ENCODE data around the gene TMEM95.

TMEM95 gene

DNA sequence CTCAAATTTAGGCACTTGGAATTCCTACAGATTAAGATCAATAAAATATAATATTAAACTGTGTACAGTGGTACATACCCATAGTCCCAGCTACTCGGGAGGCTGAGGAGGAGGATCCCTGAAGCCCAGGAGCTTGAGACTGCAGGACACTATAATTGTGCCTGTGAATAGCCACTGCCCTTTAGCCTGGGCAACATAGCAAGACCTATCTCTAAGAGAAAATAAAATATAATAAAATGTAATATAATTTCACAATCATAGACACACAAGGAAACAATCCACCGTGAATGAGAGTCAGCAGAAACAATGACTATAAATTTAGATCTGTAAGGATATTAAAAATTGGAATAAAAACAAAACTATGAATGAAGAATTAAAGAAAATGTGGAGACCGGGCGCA, 15.9 kb downstream of the TMEM95 start:
- DNase-seq (ENCODE audit: low spot score) = no peak
- ChIA-PET CTCF (no interaction called here), POLR2A (ENCODE audit: low non-redundant PET) (no interaction called here)
- no peak overlapping the region for H3K27ac ChIP-seq
- no peak for TF ChIP-seq CTCF (conservative IDR thresholded peaks at IDR 0.05; ENCODE audit: low read depth)

DNA sequence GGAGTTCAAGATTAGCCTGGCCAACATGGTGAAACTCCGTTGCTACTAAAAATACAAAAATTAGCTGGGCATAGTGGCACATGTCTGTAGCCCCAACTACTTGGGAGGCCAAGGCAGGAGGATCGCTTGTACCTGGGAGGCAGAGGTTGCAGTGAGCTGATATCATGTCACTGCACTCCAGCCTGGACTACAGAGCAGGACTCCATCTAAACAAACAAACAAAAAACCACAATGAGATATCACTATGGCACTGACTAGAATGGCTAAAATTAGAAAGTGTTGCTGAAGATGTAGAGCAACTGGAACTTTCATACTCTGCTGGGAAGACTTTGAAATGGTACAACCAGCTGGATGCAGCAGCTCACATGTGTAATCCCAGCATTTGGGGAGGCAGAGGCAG, 19.4 kb downstream of the TMEM95 start:
- CTCF ChIA-PET = interaction anchor here (0.7 to 1.5 kb wide), 2 partner anchors 19 to 28 kb away, joined by 4 to 5 read pairs; no protein-coding TSS in a partner anchor
- no peak for TF ChIP-seq CTCF (conservative IDR thresholded peaks at IDR 0.05; ENCODE audit: low read depth)
- no peak overlapping the region for H3K27ac ChIP-seq
- POLR2A ChIA-PET (ENCODE audit: low non-redundant PET) = no interaction called here
- no peak for DNase-seq (ENCODE audit: low spot score)

- ChIA-PET CTCF (interaction anchor here (1.0 kb wide), 1 partner anchor 58 kb away, joined by 5 read pairs; no protein-coding TSS in a partner anchor), POLR2A (ENCODE audit: low non-redundant PET) (interaction anchor here (0.7 kb wide), 1 partner anchor 27 kb away, joined by 4 read pairs; the partner anchor contains the start of gene KCTD11)
- TF ChIP-seq CTCF (conservative IDR thresholded peaks at IDR 0.05; ENCODE audit: low read depth) = no peak
- no peak for DNase-seq (ENCODE audit: low spot score)
- no peak overlapping the region for H3K27ac ChIP-seq
Observed at GRCh38 chr17:7379134-7379533, 24.2 kb downstream of the TMEM95 start.

DNA sequence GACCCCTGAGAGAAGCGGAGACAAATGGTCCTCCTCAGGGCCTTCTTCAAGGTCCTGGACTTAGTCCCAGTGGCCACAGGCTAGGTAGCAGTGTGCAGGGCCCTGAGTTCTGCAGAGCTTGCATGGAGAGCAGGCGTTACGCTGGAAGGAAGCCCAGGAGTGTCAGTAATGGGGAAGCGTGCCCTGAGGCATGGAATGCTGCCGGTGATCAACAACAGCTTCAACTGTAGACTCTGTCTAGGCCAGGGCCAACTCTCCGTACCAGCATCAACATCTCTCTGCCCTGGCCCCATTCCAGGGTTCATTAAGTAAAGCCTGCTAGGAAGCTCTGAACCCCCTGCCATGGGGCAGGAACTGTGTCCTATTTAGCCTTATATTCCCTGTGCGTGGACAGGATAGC, 25.4 kb downstream of the TMEM95 start:
- ChIA-PET CTCF (interaction anchor here (0.5 to 0.9 kb wide), 2 partner anchors 13 to 25 kb away, joined by 3 read pairs; no protein-coding TSS in a partner anchor), POLR2A (ENCODE audit: low non-redundant PET) (interaction anchor here (0.6 to 1.7 kb wide), 3 partner anchors 8 to 30 kb away, joined by 3 to 6 read pairs (median 5); no protein-coding TSS in a partner anchor)
- no peak for DNase-seq (ENCODE audit: low spot score)
- no peak for TF ChIP-seq CTCF (conservative IDR thresholded peaks at IDR 0.05; ENCODE audit: low read depth)
- peak overlapping the region; percentile 70 for H3K27ac ChIP-seq

GRCh38 chr17:7380855-7381683, 26.1 kb downstream of the TMEM95 start, which contains the start of gene TNK1:
TNK1 (plus strand) TSS chr17:7381089; CDS start chr17:7382927, 1,838 bp downstream.
- H3K27ac ChIP-seq = peak within 1 kb of the TSS; percentile 70
- ChIA-PET CTCF (interaction anchor here (0.6 to 0.9 kb wide), 2 partner anchors 25 to 322 kb away, joined by 3 read pairs; no protein-coding TSS in a partner anchor), POLR2A (ENCODE audit: low non-redundant PET) (interaction anchor here (0.6 to 1.7 kb wide), 4 partner anchors 9 to 30 kb away, joined by 3 to 6 read pairs (median 4); partner anchors contain the start of gene TMEM95)
- peak; percentile 48 for DNase-seq (ENCODE audit: low spot score)
- no peak for TF ChIP-seq CTCF (conservative IDR thresholded peaks at IDR 0.05; ENCODE audit: low read depth)

DNA sequence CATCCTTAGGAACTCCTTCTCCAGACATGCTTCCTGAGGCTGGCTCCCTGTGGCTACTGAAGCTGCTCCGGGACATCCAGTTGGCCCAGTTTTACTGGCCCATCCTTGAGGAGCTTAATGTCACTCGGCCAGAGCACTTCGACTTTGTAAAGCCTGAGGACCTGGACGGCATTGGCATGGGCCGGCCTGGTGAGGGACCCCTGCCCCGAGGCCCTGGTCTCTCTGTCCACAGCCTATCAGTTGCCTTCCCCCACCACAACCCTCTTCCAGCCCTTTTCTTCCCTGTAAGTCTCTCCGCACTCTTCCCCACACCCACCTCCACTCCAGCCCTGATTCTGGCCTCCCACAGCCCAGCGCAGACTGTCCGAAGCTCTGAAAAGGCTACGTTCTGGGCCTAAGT, 27.9 kb downstream of the TMEM95 start:
- ChIA-PET CTCF (no interaction called here), POLR2A (ENCODE audit: low non-redundant PET) (no interaction called here)
- peak overlapping the region; percentile 17 for H3K27ac ChIP-seq
- TF ChIP-seq CTCF (conservative IDR thresholded peaks at IDR 0.05; ENCODE audit: low read depth) = no peak
- no peak for DNase-seq (ENCODE audit: low spot score)
